ENCODE results near the gene ANAPC4. TPM values are rescaled to one million over a fixed set of nuclear protein-coding genes. Genes with fewer than 3 reads are reported as not detected.
"Not testable (repeated sequence)": the region's sequence is repeated elsewhere in the genome, so short reads cannot be mapped to it uniquely, and the experiment has no call there.

ANAPC4 gene
- total RNA-seq, 2 experiments from 2014 or later = 33.4 to 37.6 TPM

- CTCF ChIA-PET, POLR2A ChIA-PET: not testable (repeated sequence)
Measured at GRCh38 chr4:25372549-25372948, 4.5 kb upstream of the ANAPC4 start.

DNA sequence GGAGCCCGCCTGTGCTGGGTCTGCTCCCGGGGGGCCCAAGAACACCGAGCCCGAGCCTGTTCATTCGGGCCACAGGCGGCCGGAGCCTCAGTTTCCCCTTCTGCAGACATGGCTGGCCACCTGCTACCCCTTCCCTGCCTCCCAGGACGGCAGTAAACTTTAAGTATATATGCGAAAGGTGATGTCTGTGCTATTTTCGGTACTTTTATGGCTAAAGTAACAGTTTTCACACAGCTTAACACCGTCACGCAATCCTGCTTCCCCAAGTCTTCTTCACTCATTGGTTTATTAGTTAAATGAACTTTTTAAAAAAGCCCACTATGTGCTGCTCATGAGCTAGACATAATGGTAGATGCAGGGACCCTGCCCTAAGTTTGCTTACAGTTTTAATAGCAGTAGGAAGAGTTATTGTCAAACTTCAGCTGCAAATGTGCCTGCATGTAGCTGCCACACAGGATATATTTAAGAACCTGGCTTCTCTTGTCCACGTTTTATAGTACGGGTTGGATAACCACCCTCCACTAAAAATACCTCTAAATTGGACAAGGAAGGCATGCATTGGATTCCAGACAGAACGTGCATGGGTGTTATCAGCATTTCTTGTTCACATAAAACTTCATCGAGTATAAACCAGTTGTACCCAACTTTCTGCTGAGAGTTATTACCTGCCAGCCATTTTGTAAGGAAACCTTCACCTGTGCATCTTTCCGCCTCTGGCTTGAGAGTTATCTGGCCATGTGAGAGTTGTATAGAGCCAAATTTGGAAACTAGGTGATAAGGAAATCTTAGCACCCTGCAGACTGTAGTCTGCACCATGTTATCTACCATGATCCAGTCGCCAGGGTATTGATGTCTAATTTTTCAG lies 741 bp downstream of the ANAPC4 start:
- ChIA-PET POLR2A (interaction anchor here (1.0 to 1.8 kb wide), 3 partner anchors 9 to 218 kb away, joined by 5 to 9 read pairs (median 5); partner anchors contain the start of genes SEPSECS and ZCCHC4), CTCF (interaction anchor here (1.1 to 1.8 kb wide), 2 partner anchors 65 to 143 kb away, joined by 3 to 8 read pairs; partner anchors contain the start of gene ZCCHC4)

- ChIA-PET POLR2A (interaction anchor here (1.2 kb wide), 1 partner anchor 219 kb away, joined by 5 read pairs; the partner anchor contains the start of gene SEPSECS), CTCF (interaction anchor here (0.7 to 1.8 kb wide), 2 partner anchors 66 kb away, joined by 3 to 8 read pairs; partner anchors contain the start of gene ZCCHC4)
Measured at GRCh38 chr4:25378437-25378743, 1.3 kb downstream of the ANAPC4 start.

- POLR2A ChIA-PET = interaction anchor here (0.6 kb wide), 1 partner anchor 144 kb away, joined by 3 read pairs; no protein-coding TSS in a partner anchor
Measured at GRCh38 chr4:25379591-25379990, 2.5 kb downstream of the ANAPC4 start.

GRCh38 chr4:25383647-25384046 lies 6.6 kb downstream of the ANAPC4 start:
- POLR2A ChIA-PET = no interaction called here

More at GRCh38 chr4:25379591-25379990, 2.5 kb downstream of the ANAPC4 start:
- CTCF ChIA-PET = no interaction called here

DNA sequence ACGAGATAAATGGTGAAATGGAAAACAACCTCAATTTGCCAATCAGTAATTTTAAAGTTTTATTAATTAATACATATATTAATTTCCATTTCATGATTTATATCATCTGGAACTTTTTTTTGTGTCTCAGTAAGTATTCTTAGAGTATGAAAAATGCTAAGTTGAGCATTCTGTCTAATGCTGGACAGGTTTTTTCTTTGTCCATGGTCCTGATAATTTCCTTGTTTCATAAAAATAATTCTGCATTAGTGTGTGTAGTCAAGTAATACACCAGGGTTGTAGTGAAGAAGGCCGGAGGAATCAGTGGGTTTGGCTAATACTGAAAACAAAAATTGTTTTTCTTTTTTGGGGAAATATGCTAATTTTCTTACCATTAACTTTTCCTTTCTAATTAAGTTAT lies 9.9 kb downstream of the ANAPC4 start:
- CTCF ChIA-PET = no interaction called here
- POLR2A ChIA-PET = no interaction called here

More at GRCh38 chr4:25383647-25384046, 6.6 kb downstream of the ANAPC4 start:
- CTCF ChIA-PET = no interaction called here

DNA sequence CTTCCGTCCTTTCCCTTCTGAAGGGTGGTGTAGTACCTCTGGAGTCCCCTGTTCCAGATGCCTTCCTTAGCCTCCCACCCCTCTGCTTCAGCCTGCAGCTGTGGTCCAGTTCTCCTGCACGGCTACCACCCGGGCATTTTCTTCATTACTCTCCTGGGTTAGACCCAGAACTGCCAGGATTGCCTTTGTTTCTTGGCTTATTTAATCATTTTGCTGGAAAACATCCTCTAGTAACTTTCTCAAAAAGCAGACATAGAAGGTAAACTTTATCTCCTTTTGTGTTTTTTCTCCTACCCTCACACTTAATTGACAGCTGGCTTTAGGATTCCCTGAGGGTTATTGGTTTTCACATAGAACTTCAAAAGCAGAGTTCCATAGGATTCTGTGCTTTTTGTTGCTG lies 20.2 kb downstream of the ANAPC4 start:
- CTCF ChIA-PET = no interaction called here
- POLR2A ChIA-PET = no interaction called here

GRCh38 chr4:25399510-25399909 lies 22.4 kb downstream of the ANAPC4 start:
- CTCF ChIA-PET = no interaction called here
- POLR2A ChIA-PET = no interaction called here

DNA sequence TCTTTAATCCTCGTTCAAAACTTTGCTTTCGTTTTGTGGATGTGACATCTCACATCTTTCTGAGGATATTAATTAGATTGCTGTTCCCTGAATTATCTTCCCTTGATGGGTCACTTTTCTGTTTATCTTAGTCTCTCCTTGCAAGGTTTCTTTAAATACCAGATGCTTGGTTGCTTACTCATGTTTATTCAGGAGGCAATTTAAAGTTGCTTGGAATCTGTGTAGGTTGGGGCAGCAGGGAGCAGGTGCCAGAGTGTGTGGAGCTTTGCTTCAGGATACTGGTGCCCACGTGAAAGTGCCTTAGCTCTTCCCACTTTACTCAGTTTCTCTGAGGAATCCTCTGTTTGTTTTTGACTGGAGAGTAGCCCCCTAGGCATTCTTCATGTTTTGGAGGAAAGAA lies 24.0 kb downstream of the ANAPC4 start:
- CTCF ChIA-PET = no interaction called here
- POLR2A ChIA-PET = no interaction called here

DNA sequence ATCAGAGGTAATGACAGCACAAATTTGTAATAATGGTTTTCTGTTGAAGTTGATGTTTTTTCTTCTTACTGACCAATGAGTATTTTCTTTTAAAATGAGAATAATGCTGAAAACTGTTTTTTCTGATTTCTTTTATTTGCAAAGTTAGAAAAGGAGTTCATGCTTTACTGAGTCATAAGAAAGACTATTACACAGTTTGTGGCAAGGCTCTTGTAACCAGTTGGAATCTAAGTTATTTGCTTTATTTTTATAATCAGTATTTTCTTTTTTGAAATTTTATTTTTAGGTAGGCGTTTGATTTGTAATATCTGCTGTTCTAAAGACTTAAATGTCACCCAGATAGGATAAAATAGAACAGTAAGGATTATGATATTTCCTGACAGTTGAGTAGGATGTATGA lies 25.5 kb downstream of the ANAPC4 start:
- POLR2A ChIA-PET = no interaction called here
- CTCF ChIA-PET = no interaction called here

- ChIA-PET CTCF (no interaction called here), POLR2A (no interaction called here)
Measured at GRCh38 chr4:25403699-25404098, 26.6 kb downstream of the ANAPC4 start.

- ChIA-PET POLR2A (interaction anchor here (0.6 kb wide), 1 partner anchor 181 kb away, joined by 3 read pairs; no protein-coding TSS in a partner anchor), CTCF (no interaction called here)
Measured at GRCh38 chr4:25405453-25405852, 28.4 kb downstream of the ANAPC4 start.

DNA sequence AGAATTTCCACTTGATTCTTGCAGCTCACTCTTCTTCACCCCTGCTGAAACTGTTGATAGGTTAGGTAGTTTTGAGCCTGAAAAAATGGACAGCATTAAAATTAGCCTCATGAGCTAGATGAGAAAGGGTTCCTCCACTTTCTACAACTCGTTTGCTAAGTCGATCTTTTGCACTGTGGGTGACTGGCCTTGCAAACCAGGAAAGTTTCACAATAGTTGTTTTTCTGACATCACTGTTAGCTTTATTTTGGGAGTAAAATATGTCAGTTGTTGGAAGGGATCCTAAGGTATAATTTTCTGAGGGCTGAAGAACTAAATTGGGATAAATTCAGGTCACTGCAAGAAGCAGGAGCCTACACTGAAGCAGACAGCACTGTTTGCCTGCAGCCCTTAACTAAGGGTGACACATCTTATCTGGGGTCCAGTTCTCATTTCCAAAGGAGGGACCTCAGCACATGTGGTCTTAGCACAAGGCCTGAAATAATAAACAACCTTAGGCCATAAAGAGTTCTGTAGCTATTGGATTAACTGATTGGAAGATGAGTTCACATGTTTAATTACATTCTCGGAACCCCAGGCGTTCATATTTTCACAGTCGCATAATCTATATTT lies 29.1 kb downstream of the ANAPC4 start:
- ChIA-PET CTCF (no interaction called here), POLR2A (interaction anchor here (0.6 kb wide), 1 partner anchor 180 kb away, joined by 3 read pairs; no protein-coding TSS in a partner anchor)

DNA sequence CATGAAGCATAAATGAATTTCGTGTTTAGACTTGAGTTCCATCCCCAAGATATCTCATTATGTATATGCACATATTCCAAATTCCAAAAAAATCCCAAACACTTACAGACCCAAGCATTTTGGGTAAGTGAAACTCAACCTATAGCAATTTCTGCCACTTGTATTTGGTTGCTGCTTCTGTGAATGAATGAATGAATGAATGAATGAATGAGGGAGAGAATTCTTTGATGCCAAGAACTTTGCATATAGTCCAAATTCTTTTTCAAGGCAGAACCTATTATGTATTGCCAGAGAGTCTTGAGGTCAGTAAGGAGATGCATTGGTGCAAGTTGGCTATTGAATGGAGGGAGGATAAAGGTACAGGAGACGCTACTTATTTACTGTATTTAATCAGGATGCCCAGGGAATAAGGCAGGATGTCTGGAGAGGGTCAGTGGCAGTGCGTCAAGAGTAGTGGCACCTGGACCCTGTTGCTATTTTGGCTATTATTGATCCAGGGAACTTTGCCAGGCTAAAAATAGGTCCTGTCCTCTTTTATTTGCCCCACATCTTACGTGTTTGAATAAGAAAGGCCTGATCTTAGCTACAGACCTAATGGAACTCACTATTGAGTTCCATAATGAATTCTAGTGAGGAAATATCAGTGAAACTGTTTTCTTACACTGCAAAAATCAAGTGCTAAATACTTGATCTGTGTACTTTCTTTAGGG lies 33.9 kb downstream of the ANAPC4 start:
- ChIA-PET POLR2A (no interaction called here), CTCF (no interaction called here)

DNA sequence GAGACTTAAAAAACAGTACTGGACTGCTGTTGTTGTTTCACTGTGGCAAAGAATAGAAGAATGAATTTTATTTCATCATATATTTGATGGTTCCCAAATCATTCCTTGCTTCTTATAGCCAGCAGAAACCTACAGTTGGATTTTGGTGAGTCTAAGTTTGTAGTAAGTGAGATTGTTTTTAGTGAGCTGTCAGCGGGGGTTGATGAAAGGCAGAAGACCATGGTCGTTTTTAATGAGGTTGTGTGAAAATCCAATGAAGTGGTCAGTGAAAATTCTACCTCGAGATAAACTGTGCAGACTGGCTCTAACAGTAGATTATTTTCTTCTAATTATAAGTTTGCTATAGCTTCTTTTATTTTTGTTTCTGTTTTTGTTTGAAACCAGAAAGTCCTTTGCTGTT lies 36.2 kb downstream of the ANAPC4 start:
- CTCF ChIA-PET = no interaction called here
- POLR2A ChIA-PET = no interaction called here

- CTCF ChIA-PET = no interaction called here
Measured at GRCh38 chr4:25417014-25417413, 40.0 kb downstream of the ANAPC4 start.

DNA sequence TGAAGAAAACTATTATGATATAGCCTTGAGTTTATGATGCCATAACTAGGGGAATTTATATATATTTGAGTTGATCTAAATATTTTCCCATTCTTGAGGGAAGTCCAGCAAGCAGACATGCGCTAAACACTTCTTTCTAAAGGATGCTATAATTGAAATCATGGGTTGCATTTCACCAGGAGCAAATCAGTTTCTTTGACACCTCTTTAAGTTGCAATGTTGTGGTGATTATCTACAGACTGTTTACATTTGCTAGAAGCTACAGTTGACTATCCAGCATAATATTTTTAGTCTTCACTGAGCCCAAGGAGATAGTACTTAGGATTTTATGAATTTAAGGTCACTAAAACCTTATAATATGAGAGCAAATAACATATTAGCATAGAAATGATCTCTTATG lies 43.9 kb downstream of the ANAPC4 start:
- POLR2A ChIA-PET = no interaction called here
- CTCF ChIA-PET = interaction anchor here (1.0 kb wide), 1 partner anchor 22 kb away, joined by 3 read pairs; no protein-coding TSS in a partner anchor

More at GRCh38 chr4:25417014-25417413, 40.0 kb downstream of the ANAPC4 start:
- POLR2A ChIA-PET = no interaction called here

DNA sequence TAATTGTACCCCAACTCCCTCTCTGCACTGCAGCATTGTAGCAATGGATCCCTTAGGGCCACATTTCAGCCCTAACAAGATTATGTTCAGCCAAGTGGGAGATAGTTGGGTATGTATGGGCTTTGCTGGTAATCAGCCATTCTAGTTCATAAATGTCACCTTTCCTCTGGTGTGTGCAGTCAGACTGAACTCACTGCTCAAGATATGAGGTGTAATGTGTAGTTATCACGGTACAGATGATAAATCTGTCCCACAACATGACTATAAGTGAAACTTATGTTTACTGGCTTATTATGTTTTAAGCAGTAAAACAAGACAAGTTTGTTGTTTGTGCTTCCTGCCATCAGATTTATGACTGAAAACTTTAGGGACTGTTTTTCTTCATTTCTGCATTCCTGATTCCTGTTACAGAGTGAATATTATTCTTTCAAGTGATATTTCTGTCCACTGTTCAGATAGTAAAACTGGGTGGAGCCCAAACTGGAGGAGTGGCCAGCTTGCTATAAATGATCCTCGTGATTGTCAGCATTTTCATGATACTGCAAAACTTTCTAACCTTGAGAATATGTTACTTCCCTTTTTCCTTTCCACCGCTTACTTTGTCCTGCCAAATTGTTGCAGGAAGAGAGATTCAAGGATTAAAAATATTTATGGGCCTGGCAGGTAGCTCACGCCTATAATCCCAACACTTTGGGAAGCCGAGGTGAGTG lies 44.9 kb downstream of the ANAPC4 start:
- ChIA-PET CTCF (interaction anchor here (1.0 kb wide), 1 partner anchor 21 kb away, joined by 3 read pairs; no protein-coding TSS in a partner anchor), POLR2A (no interaction called here)

- ChIA-PET CTCF (no interaction called here), POLR2A (no interaction called here)
Measured at GRCh38 chr4:25423548-25423947, 46.5 kb downstream of the ANAPC4 start.

All from activated CD8-positive, alpha-beta memory T cell treated with anti-CD3 and anti-CD28 coated beads for 36 hours (primary cell).